Natural killer cell (primary cell): Measurements from ENCODE around the gene SRP68. TPM values are rescaled to one million over a fixed set of nuclear protein-coding genes. Genes with fewer than 3 reads are reported as not detected.

Experiments used
- ATAC-seq, 3 donors: fragments of 150-1000 bp in 2 of 3; fragments of 200-7000 bp in 1 of 3; cut with Tn5 transposase; 1 replicate in 1 of 3; 2 replicates in 2 of 3; pipeline ENCODE4 v1.10.0; 2021; ENCODE audit warnings: mild to moderate bottlenecking in 2 of 3, moderate library complexity in 2 of 3
- DNase-seq, 2 donors: peaks; one replicate each; pipeline versions ENCODE4 v3.0.0 to v3.0.0-alpha.2; 2013 to 2021; ENCODE audit warnings: mixed read lengths in 1 of 2
- H3K27ac ChIP-seq: one replicate; pipeline ENCODE4 v1.5.1; 2013; ENCODE audit warnings: mild to moderate bottlenecking, low read length
- H3K27me3 ChIP-seq: one replicate; pipeline ENCODE4 v1.6.1; 2013; ENCODE audit warnings: low read length; ENCODE audit not compliant: control insufficient read depth, insufficient read depth
- H3K36me3 ChIP-seq: one replicate; pipeline ENCODE4 v1.6.1; 2013; ENCODE audit warnings: low read length; ENCODE audit not compliant: control insufficient read depth, insufficient read depth
- H3K4me1 ChIP-seq: one replicate; pipeline ENCODE4 v1.6.1; 2013; ENCODE audit warnings: low read length; ENCODE audit not compliant: control insufficient read depth, insufficient read depth
- H3K4me3 ChIP-seq: one replicate; pipeline ENCODE4 v1.5.1; 2013; ENCODE audit warnings: low read length
- H3K9me3 ChIP-seq: one replicate; pipeline ENCODE4 v1.6.1; 2013; ENCODE audit warnings: low read length; ENCODE audit not compliant: control insufficient read depth, insufficient read depth
- H3K27ac Mint-ChIP-seq, 2 donors: one replicate each; pipeline ENCODE4 v1.8.0; 2022; ENCODE audit warnings: mild to moderate bottlenecking in 2 of 2, mixed read lengths in 2 of 2, moderate library complexity in 1 of 2
- H3K27me3 Mint-ChIP-seq, 2 donors: one replicate each; pipeline ENCODE4 v1.8.0; 2022; ENCODE audit warnings: low read depth in 2 of 2, mixed read lengths in 2 of 2
- H3K36me3 Mint-ChIP-seq: one replicate; pipeline ENCODE4 v1.8.0; 2022; ENCODE audit warnings: mixed read lengths
- H3K4me1 Mint-ChIP-seq, 2 donors: one replicate each; pipeline ENCODE4 v1.8.0; 2022; ENCODE audit warnings: mixed read lengths in 2 of 2
- H3K4me3 Mint-ChIP-seq: one replicate; pipeline ENCODE4 v1.8.0; 2022; ENCODE audit warnings: mild to moderate bottlenecking, moderate library complexity, mixed read lengths
- H3K9me3 Mint-ChIP-seq, 2 donors: one replicate each; pipeline ENCODE4 v1.8.0; 2022; ENCODE audit warnings: mixed read lengths in 2 of 2
- CTCF ChIP-seq: fragments of 200-600 bp; IDR thresholded peaks from one replicate; pipeline ENCODE4 v1.8.0; 2022; ENCODE audit warnings: antibody characterized with exemption
- whole genome bisulfite sequencing: methylation state at CpG from one replicate; pipeline ENCODE4 v1.1.7; 2013; ENCODE audit warnings: missing lambda C conversion rate; ENCODE audit not compliant: insufficient coverage; 5-methylcytosine and 5-hydroxymethylcytosine counted together
- intact Hi-C: fragments of 100-400 bp; cut with micrococcal nuclease; formaldehyde crosslinking; loops from one replicate; pipeline ENCODE4 v1.14.2; 2022
- total RNA-seq, 4 donors: library from RNA; stranded (reverse); fragments of 120-200 nt in 1 of 4; gene quantifications; one replicate each; pipeline versions ENCODE4 v1.2.3 to v1.2.4, GENCODE V29; 2013 to 2022

Gene SRP68
- total RNA-seq, 3 donors from 2014 or later (not counting 1 experiment from before 2014, with no cell fraction given) = 57.8 to 74.4 (median 70.7) TPM

DNA sequence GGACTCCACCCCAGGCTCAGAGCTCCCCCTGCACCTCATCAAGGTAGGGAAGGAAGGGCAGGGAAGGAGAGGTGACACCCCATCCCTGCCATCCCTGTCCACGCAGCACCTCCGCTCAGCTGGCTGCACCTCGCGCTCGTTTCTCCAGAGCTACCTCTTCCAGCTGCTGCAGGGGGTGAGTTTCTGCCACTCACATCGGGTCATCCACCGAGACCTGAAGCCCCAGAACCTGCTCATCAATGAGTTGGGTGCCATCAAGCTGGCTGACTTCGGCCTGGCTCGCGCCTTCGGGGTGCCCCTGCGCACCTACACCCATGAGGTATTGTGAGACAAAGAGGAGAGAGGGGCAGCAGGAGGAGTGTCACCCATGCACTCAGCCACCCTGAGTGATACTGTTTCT is 70.2 kb downstream of the SRP68 start:
- Mint-ChIP-seq H3K9me3 (no peaks in the 10 kb centered on the region), H3K36me3 (no peaks in the 10 kb centered on the region), H3K4me1 (peaks cover 5 to 7% of the 10 kb centered on the region in 2 donors), H3K4me3 (no peak overlapping the region), H3K27me3 (no peaks in the 10 kb centered on the region), H3K27ac (no peak overlapping the region)
- DNase-seq (no peak), ATAC-seq (no peak)
- intact Hi-C loops = no loop called here
- WGBS = 97% methylated on average over 12 of the region's 12 CpGs
- Histone ChIP-seq H3K4me3 (no peak overlapping the region), H3K9me3 (no peaks in the 10 kb centered on the region), H3K27me3 (no peaks in the 10 kb centered on the region), H3K36me3 (peaks cover 5% of the 10 kb centered on the region), H3K4me1 (peaks cover 5% of the 10 kb centered on the region), H3K27ac (no peak overlapping the region)
- TF ChIP-seq CTCF = no peak

DNA sequence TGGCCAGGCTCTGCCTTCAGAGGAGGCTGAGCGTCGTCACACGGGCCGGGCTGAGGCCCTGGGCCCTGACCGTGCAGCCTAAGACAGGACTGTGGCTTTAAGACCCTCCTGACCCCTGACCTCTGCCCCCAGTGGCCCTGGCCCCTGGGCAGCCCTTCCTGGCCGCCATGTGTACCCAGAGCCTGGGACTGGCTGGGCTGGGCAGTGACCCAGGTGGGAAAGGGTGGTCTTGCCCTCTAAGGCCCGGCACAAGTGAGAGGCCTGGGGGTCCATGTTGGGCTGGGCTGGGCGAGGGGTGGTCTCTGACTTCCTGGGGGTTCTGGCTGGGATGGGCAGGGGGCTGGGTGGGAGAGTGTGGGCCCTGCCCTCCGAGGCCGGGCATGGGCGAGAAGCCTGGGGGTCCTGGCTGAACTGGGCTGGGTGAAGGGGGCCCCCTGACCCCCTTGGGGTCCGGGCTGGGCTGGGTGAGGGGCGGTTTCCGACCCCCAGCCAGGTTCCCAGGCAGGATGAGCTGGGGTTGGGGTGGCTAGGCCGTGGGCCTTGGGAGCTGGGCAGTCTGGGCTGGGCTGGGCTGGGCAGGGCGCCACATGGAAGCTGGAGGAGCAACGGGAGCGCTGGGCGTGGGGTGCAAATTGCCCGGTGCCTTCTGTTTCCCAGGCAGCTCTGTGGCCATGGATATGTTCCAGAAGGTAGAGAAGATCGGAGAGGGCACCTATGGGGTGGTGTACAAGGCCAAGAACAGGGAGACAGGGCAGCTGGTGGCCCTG is 71.4 kb downstream of the SRP68 start, which contains the start of gene CDK3:
Gene CDK3 (plus strand): TSS at position 101 of the 767 bp plus-strand sequence. CDS start 571 bp downstream, at position 672.
- no peak within 1 kb of the TSS for H3K27ac Mint-ChIP-seq
- 93% methylated on average over 21 of the region's 21 CpGs for WGBS
- intact Hi-C loops = no loop called here

GRCh38 chr17:76000016-76000754 is 72.1 kb downstream of the SRP68 start:
- DNase-seq (peak; percentile 55 to 75), ATAC-seq (peak; percentile 69 to 88 (median 79))
- intact Hi-C loops = no loop called here
- no peak overlapping the region for H3K27ac ChIP-seq
- Mint-ChIP-seq H3K4me1 (peaks cover 10 to 11% of the 10 kb centered on the region in 2 donors), H3K9me3 (no peaks in the 10 kb centered on the region), H3K4me3 (no peak overlapping the region), H3K36me3 (no peaks in the 10 kb centered on the region), H3K27ac (no peak overlapping the region), H3K27me3 (no peaks in the 10 kb centered on the region)
- TF ChIP-seq CTCF = peak; percentile 62
- WGBS = 85% methylated on average over 31 of the region's 31 CpGs
- no peaks in the 10 kb centered on the region for H3K9me3 ChIP-seq
- H3K27me3 ChIP-seq = no peaks in the 10 kb centered on the region
- peaks cover 5% of the 10 kb centered on the region for H3K36me3 ChIP-seq
- H3K4me1 ChIP-seq = peaks cover 11% of the 10 kb centered on the region
- H3K4me3 ChIP-seq = no peak overlapping the region

More for the DNA sequence above, 71.4 kb downstream of the SRP68 start, which contains the start of gene CDK3:
- Histone ChIP-seq H3K4me1 (peaks cover 11% of the 10 kb centered on the region), H3K4me3 (no peak within 1 kb of the TSS), H3K9me3 (no peaks in the 10 kb centered on the region), H3K27ac (no peak within 1 kb of the TSS), H3K36me3 (peaks cover 5% of the 10 kb centered on the region), H3K27me3 (no peaks in the 10 kb centered on the region)
- no peak for DNase-seq
- TF ChIP-seq CTCF = peak; percentile 28
- Mint-ChIP-seq H3K36me3 (no peaks in the 10 kb centered on the region), H3K4me3 (no peak within 1 kb of the TSS), H3K27me3 (no peaks in the 10 kb centered on the region), H3K9me3 (no peaks in the 10 kb centered on the region), H3K4me1 (peaks cover 10 to 11% of the 10 kb centered on the region in 2 donors)
- ATAC-seq = no peak
